GM19043 (cell line): ENCODE data around the gene NAA60.
"Not testable (repeated sequence)": the region's sequence is repeated elsewhere in the genome, so short reads cannot be mapped to it uniquely, and the experiment has no call there.

Experiments used
- ATAC-seq: cut with Tn5 transposase; IDR thresholded peaks from one replicate; pipeline ENCODE4 v1.9.1; 2021; ENCODE audit warnings: low read depth; ENCODE audit not compliant: unreplicated experiment

Gene NAA60

DNA sequence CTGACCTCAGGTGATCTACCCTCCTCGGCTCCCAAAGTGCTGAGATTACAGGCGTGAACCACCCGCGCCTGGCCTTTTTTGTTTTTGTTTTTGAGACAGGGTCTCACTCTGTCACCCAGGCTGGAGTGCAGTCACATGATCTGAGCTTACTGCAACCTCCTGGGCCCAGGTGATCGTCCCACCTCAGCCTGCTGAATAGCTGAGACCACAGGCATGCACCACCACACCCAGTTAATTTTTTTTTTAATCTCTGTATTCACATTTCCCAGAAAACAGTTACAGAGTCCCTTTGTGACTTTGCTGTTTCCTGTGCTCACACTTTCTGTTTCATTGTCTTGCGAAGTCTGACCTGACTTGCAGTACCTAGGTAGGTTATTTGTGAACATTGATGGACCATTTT is 60.0 kb downstream of the NAA60 start:
- ATAC-seq: no peak

DNA sequence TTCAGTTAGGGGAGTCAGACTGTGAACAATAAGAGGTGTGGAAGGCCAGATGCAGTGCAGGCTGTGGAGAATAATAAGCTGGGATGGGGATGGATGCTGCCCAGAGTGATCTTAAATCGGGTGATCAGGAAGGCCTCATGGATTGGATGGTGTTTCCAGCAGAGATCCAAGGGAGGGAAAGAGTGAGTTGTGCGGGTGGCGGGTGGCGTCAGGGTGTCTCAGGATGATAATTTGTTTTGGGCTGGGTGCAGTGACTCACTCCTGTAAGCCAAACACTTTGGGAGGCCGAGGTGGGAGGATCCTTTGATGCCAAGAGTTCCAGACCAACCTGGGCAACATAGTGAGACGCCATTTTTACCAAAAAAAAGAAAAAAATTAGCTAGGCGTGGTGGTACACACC is 65.3 kb downstream of the NAA60 start:
- no peak for ATAC-seq

DNA sequence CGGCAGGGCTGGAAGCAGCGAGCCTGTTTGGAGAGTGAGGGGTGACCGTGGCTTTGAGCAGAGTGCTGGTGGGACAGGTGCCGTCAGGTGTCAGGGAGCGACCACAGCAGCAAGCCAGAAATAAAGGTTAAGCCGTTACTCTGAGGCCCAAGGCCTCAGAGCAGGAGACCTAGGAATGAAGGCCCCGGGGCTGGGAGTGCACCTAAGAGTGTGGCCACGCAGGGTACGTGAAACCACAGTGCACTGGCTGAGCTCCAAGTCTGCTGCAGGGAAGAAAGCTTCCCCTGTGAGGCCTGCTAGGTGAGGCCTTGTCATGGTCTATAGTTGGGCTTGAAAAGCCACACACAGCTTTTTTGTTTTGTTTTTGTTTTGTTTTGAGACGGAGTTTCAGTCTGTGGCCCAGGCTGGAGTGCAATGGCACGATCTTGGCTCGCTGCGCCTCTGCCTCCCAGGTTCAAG is 66.0 kb downstream of the NAA60 start:
- ATAC-seq: no peak

DNA sequence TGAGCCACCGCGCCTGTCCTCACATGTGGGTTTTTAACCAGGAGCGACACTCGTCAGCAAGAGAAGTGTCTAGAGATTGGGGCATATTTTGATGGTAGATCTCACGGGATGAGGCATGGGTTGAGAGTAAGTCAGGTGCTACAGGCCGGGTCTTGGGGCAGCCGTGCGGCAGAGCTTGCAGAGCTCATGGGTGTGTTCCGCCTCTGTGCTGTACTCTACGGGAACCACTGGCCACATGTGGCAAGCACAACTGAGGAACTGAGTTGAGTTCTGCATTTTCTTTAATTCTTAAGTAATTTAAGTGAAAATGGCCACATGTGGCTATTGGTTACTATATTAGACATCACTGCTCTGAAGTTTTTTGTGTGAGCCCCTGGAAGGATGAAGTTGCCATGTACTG is 66.9 kb downstream of the NAA60 start:
- no peak for ATAC-seq

DNA sequence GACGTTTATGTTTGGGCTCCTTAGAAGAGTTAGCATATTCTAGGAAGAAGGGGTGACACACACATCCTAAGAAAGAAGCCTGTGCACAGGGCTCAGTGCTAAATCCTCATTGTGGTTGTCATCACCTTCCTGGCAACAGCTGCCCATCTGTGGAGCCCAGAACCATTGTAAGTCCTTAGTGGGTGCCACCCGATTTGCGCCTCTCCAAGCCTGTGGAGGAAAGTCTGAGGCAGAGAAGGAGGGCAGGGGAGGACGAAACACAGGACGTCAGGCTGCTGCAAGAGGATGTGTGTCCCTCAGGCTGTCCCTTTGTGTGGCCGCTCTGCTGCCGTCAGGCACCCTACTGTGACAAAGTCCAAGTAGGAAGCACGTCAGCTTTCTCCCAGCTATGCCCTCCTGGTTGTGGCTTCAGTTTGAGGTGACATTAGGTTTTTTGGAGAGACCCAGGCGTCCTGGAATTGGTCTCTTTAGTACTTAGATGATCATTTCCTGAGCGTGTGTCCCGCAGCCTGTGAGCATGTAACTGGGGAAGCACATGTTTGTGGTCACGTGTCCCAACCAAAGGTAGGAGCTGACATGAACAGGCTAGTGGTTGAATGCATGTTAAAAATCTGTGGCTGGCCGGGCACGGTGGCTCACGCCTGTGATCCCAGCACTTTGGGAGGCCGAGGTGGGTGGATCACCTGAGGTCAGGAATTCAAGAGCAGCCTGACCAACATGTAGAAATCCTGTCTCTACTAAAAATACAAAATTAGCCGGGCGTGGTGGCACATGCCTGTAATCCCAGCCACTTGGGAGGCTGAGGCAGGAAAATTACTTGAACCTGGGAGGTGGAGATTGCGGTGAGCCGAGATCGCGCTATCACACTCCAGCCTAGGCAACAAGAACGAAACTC is 68.1 kb downstream of the NAA60 start:
- ATAC-seq: no peak

DNA sequence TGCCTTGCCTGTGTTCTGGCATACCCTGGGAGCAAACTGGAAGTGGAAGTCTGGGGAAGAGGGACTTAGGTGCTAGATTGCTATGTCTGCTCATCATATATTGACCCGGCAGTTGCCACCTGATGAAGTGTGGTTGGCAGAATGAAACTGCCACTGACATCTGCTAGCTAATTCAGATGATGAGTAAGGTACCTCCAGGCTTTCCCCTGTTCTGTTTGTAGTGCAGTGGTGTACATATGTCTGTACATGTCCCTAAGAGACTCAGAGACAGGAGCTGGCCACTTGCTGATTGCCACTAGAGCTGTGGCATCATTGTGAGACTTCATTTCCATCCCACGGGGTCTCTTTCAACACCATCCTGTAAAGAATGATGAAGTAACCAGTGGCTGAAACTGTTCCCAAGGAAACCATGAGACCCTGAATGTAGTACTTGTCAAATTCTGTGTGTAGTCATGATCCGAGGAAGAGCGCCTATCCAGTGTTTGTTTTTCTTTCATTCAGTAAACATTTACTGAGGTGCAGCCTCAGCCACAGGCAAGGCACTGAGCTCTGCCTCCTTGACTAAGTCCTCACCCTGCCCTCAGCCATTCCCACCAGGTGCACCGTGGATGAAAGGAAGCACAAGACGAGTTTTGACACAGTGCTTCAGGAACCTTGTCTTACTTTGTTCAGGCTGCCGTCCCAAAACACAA is 70.6 kb downstream of the NAA60 start:
- ATAC-seq: no peak

DNA sequence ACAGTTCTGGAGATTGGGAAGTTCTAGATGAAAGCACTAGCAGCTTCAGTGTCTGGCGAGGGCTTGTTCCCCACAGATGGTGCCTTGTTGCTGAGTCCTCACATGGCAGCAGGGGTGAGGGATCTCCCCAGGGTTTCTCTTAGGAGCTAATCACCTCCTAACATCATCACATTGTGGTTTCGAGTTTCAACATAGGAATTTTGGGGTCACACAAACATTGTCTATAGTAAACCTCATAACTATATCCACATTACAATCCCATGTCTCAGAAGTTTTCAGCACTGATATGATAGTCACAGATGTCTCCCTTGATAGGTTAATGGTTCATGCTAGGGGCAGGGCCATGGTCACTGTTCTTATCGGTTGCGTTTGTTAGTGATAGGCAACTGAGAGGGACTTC is 71.1 kb downstream of the NAA60 start:
- no peak for ATAC-seq

DNA sequence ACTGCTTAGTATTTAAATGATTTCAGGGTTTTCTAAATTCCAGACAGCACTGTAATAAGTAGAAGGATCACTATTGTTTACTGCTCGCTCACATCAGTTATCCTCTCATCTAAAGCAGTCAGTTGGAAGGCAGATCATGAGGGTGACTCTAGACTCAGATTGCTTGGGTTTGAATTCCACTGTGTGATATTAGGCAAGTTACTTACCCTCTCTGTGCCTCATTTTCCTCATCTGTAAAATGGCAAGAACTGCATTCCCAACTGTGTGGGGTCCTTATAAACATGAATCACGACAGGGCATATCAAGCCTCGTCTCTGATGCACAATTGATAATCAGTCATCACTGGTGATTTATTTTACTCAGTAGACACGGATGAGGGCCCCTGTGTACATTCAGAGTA is 72.4 kb downstream of the NAA60 start:
- no peak for ATAC-seq

DNA sequence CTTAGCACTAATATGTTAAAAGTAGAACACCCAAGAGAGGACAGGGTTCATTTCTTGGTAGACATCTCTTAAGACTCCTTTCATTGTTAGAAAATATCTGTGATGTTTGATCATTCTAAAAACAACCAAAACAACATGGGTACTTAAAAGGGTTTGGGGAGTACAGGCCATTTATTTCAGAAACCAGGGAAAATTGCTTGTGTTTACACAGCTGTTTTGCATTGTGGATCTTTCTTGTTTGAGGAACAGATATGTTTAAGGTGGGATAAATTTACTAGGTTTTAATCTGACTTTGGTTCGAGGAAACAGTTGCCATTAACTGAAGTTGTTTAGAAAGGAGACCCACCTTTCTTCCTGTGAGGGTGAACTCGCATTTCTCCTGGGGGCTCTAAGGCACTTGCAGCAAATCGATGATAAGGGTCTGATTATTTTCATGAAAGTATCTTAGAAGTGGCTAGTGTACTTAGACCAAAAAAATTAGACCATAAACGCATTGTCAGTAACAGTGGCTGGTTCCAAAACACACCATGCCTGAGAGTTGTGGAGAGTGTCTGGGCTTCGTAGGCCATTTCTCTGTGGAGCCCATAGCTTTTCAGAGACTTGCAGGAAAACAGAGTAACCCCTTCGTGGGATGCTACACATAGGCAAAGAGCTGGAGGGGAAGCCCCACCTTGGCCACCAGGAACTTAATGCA is 75.0 kb downstream of the NAA60 start:
- ATAC-seq: no peak

DNA sequence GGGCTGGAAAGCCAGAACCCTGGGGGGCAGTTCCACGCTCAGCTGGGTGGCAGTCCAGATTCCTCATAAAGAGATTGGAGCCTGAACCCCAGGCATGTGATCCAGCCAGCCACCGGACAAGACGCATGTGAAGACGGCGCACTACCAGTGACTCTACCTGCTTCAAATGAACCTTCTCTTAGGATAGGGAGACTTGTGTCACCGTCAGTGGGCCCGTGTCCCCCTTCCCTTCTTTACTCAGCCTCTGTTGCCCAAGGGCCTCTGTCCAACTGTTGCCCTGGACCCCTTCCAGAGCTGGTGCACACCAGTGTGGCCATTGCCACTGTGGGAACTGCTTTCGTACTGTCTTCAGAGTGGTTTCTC is 75.5 kb downstream of the NAA60 start:
- no peak for ATAC-seq

DNA sequence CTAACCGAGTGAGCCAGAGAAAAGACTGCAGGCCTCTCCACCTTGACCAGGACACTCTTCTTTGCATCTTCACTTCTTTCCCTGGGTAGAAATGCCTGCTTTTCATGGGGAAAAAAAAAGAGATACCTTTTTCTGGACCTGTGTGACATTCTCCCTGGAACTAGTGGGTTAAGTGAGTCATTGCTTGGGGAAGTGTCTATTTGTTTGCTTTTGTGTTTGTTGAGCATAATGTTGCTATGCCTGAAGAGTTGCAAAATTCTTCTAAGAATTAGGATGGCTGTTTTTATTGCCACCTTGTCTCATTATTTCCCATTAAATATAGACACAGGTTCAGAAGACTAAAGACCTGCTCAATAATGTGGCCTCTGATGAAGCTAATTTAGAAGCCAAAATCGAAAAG is 76.1 kb downstream of the NAA60 start:
- no peak for ATAC-seq

DNA sequence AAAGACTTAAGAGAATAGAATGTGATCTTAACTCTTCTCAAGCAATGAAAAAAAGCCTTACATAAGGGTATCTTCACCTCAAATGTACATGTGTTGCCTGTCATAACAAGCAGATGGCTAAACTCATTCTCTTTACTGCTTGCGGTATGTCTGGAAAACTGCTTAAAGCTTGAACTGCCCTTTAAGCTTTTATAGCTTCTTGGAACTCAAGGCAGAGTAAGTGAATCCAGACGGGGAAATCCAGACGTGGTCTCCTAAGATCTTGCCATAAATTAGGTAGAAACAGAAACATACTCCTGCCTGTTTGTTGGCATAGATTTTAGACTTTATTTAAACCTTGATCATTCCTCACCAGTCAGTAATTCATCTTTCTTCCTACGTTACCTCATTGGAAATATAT is 76.9 kb downstream of the NAA60 start:
- ATAC-seq: no peak

DNA sequence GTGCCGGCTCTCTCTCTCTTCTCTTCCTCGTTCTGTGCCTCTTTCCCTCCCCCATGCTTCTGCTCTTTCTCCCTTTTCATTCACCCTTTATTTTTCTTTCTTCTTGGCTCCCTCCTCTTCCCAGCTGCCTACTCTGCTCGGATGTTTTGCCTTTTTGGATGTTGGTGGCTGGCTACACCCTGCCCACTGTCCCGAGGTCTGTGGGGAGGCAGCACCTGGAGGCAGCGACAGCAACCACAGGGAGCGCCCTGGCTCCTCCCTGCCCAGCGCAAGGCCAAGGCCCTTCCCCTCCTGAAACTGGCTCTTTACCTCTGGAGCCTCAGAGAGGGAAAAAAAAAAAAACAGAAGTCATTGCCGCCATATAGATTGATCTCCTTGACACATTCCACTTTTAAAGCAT is 77.4 kb downstream of the NAA60 start:
- no peak for ATAC-seq

DNA sequence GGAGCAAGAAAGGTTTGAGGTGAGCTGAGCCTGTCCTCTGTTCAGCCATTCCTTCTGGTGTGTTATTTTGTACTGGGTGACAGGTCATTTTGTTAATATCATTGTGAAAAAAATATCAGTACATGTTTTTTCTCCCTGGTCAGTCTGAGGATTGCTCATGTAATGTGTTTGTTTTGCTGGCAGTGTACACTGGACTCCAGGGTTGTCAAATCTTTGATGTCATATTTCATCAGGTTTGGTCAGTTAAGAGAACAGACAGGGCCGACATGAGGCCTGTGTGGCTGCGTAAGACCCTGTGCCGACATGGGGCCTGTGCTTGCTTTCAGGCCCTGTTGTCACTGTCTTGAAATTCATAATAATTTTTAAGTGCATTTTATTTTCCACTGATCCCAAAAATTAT is 79.8 kb downstream of the NAA60 start:
- ATAC-seq: no peak

DNA sequence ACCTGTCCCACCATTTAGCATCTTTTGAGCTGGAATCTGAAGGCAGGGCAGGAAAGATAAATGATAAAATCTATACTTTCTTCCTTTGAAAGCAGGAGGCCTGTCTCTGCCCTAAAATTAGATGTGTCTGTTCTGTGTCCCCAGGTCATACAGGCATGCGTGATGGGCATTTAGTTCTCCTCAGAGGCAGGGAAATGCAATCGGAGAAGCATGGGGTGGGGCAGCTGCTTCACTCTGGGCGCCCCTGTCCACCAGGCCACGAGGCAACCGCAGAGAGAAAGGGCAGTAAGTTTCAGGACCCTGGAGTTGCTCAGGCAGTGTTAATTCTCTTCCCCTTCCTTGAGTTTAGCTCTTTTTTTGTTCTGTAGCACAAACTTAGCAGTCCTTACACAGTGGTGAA is 82.5 kb downstream of the NAA60 start:
- no peak for ATAC-seq

DNA sequence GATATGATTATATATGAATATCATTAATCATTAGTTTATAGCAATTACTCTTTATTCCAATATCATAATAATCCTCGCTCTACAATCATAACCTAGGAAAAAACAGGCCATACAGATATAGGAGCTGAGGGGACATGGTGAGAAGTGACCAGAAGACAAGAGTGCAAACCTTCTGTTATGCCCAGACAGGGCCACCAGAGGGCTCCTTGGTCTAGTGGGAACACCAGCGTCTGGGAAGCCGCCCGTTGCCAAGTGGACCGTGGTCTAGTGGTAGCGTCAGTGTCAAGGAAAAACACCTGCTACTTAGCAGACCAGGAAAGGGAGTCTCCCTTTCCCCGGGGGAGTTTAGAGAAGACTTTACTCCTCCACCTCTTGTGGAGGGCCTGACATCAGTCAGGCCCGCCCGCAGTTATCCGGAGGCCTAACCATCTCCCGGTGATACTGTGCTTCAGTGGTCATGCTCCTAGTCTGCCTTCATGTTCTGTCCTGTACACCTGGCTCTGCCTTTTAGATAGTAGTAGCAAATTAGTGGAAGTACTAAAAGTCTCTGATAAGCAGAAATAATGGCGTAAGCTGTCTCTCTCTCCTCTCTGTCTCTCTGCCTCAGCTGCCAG is 83.8 kb downstream of the NAA60 start:
- not testable (repeated sequence) for ATAC-seq

DNA sequence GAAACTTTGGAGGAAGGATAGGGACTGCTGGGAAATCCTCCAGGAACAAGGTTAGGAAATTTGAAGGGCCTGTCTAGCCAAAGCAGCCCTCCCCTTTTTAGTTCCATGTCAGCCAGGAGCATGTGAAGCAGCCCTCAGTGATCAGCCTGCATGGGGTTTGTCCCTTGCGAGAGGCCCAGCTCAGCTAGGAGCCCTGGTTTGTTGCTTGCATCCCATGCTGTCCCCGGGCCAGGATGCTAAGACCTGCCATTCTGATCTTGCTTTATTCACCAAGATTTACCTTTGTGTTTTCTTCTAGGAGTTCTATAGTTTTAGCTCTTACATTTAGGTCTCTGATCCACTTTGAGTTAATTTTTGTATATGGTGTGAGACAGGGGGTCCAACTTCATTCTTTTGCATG is 84.9 kb downstream of the NAA60 start:
- ATAC-seq: no peak

DNA sequence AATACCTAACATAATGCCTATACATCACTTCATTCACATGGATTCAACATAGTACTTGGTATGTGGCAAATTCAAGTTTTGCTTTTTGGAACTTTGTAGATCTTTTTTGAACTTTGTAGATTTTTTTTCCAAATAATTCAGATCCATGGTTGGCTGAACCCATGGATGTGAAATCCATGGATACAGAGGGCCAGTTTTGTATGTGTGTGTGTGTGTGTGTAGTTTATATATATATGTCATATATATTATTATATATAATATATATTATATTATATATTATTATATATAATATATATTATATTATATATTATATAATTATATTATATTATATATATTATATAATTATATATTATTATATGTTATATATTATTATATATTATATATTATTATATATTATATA is 85.7 kb downstream of the NAA60 start:
- ATAC-seq: no peak

DNA sequence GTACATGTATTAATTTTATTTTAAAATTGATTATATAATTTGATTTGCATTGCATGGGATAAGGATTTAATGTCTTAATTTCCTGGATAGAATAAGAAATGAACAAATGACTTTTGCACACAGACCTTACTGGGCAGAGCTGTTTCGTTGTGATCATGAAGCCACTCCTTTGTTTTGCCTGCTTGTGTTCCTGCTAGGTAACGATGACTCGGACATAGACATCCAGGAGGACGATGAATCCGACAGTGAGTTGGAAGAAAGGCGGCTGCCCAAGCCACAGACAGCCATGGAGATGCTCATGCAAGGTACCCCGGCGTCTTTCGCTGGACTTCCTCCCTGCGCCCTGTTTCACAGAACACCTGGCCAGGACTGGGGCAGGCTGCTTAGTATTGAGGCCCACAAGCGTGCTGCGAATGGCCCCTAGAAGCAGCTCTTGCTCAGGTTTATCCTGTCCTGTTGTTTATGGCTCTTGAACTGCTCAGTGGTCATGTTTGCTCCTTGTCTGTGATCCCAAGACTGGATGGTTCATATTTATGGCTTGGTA is 87.0 kb downstream of the NAA60 start:
- no peak for ATAC-seq

DNA sequence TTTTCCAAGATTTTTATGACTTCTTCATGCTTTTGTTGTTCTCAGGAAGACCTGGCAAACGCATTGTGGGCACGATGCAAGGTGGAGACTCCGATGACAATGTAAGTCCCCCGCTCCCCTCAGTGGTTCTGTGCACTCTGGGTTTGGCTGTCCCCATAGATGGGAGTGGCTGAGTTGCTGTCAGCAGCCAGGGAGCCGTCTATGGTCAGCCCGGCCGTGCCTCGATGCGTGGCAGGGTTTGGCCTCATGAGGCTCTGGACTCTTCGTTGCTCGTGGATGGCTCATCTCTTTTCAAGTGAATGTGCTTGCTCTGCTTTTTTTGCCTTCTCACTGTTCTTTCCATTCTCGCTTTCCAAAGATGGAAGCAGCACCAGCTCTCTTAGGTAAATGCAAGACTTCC is 89.3 kb downstream of the NAA60 start:
- ATAC-seq: no peak

DNA sequence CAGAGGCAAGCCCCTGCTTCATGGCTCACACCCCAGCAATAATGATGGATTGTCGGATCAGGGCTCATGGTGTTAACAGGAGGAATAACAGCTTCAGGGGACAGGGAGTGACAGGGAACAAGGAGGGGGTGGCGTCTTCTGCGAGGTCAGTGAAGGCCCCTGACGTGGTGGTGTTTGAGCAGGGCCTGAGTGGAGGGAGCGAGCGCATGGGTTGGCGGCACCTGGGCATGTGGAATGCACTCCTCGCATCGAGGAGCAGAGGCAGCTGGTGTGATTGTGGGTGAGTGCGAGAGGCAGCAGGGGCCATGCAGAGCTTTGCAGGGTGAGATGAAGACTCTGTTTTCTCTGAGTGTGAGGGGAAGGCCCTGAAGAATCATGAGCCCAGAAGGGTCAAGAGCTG is 90.6 kb downstream of the NAA60 start:
- ATAC-seq: no peak
